Measurements from ENCODE around the gene TAF11L3. TPM values are rescaled to one million over a fixed set of nuclear protein-coding genes. Genes with fewer than 3 reads are reported as not detected.
"Not testable (repeated sequence)": the region's sequence is repeated elsewhere in the genome, so short reads cannot be mapped to it uniquely, and the experiment has no call there.

Gene TAF11L3
- not detected for total RNA-seq
- long read RNA-seq: 0 reads

DNA sequence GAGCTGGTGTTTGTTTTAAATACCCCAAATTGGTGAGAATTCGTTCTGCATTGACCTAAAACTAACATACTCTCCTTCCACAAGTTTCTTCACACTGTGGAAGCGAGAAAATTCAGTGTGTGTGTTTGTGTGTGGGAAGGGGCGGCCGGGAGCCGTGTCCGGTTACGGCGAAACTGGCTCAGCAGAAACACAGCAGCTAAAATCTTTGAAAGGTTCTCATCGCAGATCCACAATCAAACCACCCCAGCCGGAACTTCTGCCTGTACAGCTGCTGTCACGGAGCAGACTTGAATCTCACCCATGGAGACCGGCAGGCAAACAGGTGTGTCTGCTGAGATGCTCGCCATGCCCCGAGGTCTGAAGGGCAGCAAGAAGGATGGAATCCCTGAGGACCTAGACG is at the start of gene TAF11L3:
TSS of gene TAF11L3 (plus strand) at position 301 of the 400 bp plus-strand sequence.
- intact Hi-C loops (cut with DNase I); DNase-seq (ENCODE audit: low spot score): not testable (repeated sequence)

DNA sequence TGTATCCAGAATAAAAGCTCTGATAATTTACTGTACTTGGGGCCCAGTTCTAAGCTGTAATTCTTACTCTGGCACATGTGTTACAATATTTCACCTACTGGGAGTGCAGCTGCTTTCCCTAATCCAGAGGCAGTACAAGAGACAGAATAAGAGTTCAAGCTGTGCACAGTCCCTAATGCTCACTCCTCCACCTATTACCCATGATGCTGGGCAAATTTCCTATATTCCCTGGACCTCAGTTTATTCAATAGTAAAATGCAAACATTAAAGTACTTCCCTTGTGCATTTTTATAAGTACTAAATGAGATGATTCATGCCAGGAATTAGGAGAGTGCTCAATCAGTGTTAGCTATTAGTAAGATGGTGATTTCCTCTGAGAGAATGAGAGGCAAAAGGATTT is 48.1 kb upstream of the TAF11L3 start:
- intact Hi-C loops (cut with DNase I): no loop called here
- no peak for DNase-seq (ENCODE audit: low spot score)

DNA sequence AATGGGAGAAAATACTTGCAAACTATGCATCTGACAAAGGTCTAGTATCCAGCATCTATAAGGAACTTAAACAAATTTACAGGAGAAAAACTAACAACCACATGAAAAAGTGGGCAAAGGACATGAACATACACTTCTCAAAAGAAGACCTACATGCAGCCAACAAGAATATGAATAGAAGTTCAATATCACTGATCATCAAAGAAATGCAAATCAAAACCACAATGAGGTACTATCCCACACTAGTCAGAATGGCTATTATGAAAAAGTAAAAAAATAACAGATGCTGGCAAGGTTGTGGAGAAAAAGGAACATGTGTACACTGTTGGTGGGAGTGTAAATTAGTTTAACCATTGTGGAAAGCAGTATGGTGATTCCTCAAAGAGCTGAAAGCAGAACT is 43.1 kb upstream of the TAF11L3 start:
- DNase-seq (ENCODE audit: low spot score); intact Hi-C loops (cut with DNase I): not testable (repeated sequence)

DNA sequence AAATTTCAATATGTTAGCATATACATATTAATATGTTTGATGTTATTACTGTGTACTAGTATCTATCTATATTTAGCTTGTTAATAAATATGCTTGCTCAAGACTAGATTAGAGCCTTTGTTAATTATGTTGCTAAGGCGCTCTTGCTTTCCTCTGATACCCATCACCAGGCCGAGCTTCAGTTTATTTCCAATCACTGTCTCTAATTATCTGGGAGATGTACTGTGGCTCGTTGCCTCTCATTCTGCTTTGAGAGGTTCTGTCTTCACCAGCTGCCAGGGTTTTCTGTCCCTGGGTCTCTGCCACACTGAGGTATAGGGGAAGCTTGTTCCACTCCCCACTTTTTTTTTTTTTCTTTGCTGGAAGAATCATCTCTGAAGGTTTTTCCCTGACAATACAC is 41.1 kb upstream of the TAF11L3 start:
- intact Hi-C loops (cut with DNase I): no loop called here
- no peak for DNase-seq (ENCODE audit: low spot score)

DNA sequence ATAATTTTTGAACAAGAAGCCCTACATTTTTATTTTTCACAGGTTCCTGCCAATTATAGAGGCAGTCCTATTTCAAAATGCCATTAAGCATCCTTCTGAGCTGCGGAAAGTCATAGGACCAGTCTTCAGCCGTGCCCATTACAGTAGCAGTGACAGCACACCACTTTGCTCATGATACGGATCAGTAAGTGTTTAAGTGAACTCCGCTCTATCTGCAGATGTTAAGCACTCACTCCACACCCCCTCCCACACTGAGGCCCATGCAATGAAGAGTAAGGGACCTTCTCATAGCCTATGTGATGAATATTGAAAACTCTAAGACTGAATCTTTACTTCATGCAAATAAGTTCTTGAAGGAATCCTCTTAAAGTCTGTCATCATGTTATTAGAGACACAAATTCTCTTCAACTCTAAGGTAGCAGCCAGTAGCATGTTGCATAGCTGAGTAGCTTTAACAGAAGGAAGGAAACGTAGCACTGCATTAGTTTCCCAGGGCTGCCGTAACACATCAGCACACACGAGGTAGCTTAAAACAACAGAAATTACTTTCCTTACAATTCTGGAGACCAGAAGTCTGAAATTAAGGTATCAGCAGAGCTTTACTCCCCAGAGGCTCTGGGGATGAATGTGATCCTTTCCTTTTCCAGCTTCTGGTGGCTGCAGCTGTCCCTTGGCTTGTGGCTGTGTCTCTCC is 40.4 kb upstream of the TAF11L3 start:
- intact Hi-C loops (cut with DNase I): no loop called here

DNA sequence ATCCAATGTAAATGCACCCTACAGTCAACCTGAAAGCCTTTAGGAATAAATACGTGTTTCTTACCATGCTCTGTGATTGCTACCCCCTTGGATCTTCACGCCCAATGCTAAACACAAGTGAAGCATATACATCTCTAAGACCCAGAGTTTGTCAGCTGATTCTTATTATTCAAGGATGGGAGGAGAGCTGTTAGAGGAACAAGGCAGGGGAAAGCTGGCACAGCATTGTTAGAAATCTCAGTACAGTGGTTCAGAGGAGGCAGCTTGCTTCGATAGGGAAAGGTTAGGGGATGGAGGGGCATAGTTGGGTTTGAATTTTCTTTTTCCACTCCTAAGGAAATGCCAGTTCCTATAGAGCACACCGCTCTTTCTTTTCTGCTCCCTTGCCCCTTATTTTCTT is 36.8 kb upstream of the TAF11L3 start:
- no peak for DNase-seq (ENCODE audit: low spot score)
- intact Hi-C loops (cut with DNase I): no loop called here

More for the DNA sequence above, 40.4 kb upstream of the TAF11L3 start:
- DNase-seq (ENCODE audit: low spot score): no peak

DNA sequence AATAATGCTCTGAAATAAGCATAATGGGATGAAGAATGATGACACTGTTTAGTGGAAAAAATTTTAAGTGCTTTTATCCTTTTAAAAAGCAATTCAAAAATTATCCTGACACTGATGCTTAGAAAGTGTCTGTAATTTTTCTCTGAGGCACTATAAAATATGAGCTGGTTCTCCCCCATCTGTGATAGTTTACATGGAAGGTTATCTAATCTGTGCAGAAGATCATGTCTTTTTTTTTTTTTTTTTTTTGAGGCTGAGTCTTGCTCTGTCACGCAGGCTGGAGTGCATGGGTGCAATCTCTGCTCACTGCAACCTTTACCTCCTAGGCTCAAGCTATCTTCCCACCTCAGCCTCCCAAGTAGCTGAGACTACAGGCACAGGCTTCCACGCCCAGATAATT is 35.4 kb upstream of the TAF11L3 start:
- DNase-seq (ENCODE audit: low spot score): no peak
- intact Hi-C loops (cut with DNase I): no loop called here

DNA sequence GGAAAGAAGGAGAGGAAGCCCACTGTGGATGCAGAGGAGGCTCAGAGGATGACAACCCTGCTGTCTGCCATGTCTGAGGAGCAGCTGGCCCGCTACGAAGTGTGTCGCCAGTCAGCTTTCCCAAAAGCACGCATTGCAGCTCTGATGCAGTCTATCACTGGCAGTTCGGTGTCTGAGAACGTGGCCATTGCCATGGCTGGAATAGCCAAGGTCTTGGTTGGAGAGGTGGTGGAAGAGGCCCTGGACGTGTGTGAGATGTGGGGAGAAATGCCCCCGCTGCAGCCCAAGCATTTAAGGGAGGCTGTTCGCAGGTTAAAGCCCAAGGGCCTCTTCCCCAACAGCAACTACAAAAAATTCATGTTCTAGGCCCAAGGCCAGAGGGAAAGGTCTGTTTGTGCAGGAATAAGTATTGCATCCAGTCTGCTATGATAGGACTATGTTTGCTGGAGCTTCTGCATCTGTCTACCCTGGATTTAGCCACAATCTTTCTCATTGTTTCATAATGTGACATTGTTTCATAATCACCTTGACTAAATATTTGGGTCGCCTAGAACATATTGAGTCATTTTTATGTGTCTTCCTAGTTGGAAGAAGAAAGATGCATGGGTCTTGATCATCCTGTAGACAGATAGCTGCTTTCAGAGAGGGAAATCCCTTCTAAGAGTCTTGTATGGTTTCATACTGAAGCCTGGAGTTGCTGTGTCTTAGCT is 31.5 kb upstream of the TAF11L3 start:
- DNase-seq (ENCODE audit: low spot score); intact Hi-C loops (cut with DNase I): not testable (repeated sequence)

DNA sequence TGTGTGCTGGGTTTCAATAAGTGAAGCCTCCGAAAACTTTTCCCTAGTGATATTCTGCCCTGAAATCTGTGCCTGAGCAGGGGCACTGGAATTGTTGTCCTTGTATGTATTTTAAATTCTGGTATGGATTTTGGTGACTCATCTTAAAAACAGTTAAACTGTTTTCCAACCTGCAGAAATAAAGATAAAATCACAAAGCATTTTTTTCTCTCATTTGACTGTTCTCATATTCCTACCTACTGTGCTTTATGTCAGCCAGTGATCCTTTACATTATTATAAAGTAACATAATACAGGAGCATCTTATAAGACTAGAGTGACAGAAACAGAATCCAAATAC is 31.0 kb upstream of the TAF11L3 start:
- intact Hi-C loops (cut with DNase I): no loop called here
- no peak for DNase-seq (ENCODE audit: low spot score)

DNA sequence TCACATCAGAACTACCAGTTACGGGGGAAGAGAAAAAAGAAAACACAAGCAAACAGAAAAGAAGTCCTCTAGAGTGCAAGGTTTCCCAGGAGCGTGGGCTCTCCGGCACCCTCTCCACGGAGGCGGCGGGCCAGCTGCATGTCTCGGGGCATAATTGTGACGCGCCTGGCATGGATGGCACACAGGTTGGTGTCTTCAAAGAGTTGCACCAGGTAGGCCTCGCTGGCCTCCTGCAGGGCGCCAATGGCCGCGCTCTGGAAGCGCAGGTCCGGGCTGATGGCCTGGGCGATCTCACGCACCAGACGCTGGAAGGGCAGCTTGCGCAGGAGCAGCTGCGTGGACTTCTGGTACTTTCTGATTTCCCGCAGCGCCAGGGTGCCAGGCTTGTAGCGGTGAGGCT is 26.9 kb upstream of the TAF11L3 start:
- intact Hi-C loops (cut with DNase I); DNase-seq (ENCODE audit: low spot score): not testable (repeated sequence)

DNA sequence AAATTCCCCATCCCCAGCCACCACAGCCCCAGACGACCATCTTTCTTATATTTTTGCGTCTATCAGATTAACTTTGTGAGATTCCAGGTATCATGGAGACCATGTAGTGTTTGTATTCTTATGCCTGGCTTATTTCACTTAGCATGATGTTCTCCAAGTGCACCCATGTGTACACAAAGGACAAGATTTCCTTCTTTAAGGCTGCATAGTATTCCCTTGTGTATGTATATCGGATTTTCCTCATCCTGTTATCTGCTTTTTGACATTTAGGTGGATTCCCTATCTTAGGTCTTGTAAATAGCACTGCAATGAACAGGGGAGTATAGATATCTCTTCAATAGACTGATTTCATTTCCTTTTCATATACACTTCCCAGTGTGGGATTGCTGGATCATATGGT is 25.4 kb upstream of the TAF11L3 start:
- no peak for DNase-seq (ENCODE audit: low spot score)
- intact Hi-C loops (cut with DNase I): no loop called here

DNA sequence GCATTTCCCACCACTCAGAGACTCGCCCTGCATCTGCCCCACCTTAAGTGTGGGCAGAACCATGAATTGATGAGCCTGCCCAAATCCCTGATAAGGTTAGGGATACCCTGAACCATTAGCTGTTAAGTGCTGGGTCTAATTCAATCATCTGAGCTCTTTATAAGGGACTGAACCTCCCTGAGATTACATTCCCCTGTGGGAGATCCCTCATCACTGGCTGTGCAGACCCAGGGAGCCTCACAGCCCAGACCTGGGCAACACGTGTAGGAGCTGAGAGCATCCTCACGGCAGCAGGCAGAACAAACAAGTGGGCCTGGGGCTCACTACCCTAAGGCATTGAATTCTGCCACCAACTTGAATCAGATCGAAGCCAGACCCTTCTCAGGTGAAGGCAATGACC is 20.7 kb upstream of the TAF11L3 start:
- no peak for DNase-seq (ENCODE audit: low spot score)
- intact Hi-C loops (cut with DNase I): no loop called here

DNA sequence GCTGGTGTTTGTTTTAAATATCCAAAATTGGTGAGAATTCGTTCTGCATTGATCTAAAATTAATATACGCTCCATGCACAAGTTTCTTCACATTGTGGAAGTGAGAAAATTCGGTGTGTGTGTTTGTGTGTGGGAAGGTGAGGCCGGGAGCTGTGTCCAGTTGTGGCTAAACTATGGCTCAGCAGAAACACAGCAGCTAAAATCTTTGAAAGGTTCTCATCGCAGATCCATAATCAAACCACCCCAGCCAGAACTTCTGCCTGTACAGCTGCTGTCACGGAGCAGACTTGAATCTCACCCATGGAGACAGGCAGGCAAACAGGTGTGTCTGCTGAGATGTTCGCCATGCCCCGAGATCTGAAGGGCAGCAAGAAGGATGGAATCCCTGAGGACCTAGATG is 20.2 kb upstream of the TAF11L3 start, which contains the start of gene TAF11L2:
TSS of gene TAF11L2 (plus strand) at position 301 of the 400 bp plus-strand sequence.
- intact Hi-C loops (cut with DNase I): not testable (repeated sequence)

DNA sequence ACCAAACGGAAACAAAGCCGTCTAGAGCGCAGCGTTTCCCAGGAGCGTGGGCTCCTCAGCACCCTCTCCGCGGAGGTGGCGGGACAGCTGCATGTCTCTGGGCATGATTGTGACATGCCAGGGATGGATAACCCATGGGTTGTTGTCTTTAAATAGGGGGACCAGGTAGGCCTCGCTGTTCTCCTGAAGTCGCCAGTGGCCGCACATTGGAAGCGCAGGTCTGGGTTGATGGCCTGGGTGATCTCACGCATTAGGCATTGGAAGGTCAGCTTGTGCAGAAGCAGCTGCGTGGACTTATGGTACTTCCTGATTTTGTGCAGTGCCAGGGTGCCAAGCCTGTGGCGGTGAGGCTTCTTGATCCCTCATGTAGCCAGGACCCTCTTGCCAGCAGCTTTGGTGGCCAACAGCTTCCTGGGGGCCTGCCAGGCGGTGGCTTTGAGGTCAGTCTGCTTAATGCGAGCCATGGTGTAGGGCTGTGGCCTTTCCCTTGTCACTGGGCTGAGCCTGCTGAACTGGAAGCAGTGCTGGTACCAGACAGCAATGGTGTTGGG is 6.3 kb upstream of the TAF11L3 start:
- intact Hi-C loops (cut with DNase I): no loop called here
- DNase-seq (ENCODE audit: low spot score): no peak

More for the DNA sequence above, 20.2 kb upstream of the TAF11L3 start, which contains the start of gene TAF11L2:
- DNase-seq (ENCODE audit: low spot score): not testable (repeated sequence)

DNA sequence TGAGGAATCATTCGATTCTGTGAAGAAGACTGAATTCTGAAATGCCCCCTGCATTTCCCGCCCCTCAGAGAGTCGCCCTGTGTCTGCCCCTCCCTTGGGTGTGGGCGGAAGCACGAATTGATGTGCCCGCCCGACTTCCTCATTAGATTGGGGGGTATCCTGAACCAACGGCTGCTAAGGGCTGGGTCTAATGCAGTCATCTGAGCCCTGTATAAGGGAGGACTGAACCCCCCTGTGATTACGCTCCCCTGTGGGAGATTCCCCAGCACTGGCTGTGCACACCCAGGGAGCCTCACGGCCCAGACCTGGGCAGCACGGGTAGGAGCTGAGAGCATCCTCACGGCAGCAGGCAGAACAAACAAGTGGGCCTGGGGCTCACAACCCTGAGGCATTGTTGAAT is 641 bp upstream of the TAF11L3 start:
- intact Hi-C loops (cut with DNase I): not testable (repeated sequence)
- peak; percentile 89 for DNase-seq (ENCODE audit: low spot score)

DNA sequence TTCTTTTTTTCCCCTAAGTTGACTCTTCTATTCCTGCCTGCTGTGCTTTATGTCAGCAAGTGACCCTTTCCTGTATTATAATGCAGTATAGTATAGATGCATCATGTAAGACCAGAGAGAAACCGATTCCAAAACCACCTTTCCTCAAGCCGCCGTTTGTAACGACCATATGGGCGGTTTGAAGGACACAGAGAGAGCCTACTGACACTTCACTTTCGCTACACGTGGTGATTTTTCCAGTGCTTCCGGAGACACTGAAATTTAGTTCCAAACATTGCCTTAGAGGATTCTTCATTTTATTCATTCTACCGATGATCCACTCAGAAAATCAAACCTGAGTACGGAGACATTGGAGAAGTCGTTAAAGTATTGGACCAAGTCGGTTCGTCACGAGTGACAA is 1.3 kb downstream of the TAF11L3 start:
- DNase-seq (ENCODE audit: low spot score); intact Hi-C loops (cut with DNase I): not testable (repeated sequence)

DNA sequence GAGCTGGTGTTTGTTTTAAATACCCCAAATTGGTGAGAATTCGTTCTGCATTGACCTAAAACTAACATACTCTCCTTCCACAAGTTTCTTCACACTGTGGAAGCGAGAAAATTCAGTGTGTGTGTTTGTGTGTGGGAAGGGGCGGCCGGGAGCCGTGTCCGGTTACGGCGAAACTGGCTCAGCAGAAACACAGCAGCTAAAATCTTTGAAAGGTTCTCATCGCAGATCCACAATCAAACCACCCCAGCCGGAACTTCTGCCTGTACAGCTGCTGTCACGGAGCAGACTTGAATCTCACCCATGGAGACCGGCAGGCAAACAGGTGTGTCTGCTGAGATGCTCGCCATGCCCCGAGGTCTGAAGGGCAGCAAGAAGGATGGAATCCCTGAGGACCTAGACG is 3.3 kb downstream of the TAF11L3 start, which contains the start of gene TAF11L4:
TSS of gene TAF11L4 (plus strand) at position 301 of the 400 bp plus-strand sequence.
- intact Hi-C loops (cut with DNase I): not testable (repeated sequence)

DNA sequence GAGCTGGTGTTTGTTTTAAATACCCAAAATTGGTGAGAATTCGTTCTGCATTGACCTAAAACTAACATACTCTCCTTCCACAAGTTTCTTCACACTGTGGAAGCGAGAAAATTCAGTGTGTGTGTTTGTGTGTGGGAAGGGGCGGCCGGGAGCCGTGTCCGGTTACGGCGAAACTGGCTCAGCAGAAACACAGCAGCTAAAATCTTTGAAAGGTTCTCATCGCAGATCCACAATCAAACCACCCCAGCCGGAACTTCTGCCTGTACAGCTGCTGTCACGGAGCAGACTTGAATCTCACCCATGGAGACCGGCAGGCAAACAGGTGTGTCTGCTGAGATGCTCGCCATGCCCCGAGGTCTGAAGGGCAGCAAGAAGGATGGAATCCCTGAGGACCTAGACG is 6.8 kb downstream of the TAF11L3 start, which contains the start of gene TAF11L5:
TSS of gene TAF11L5 (plus strand) at position 301 of the 400 bp plus-strand sequence.
- intact Hi-C loops (cut with DNase I); DNase-seq (ENCODE audit: low spot score): not testable (repeated sequence)

More for the DNA sequence above, 3.3 kb downstream of the TAF11L3 start, which contains the start of gene TAF11L4:
- DNase-seq (ENCODE audit: low spot score): not testable (repeated sequence)

DNA sequence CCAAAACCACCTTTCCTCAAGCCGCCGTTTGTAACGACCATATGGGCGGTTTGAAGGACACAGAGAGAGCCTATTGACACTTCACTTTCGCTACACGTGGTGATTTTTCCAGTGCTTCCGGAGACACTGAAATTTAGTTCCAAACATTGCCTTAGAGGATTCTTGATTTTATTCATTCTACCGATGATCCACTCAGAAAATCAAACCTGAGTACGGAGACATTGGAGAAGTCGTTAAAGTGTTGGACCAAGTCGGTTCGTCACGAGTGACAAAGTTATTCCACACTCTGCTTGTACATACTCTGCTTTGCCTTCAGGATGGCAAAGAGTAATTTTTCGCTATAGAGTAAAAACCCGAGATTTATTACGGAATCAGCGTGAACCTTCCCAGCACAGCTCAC is 8.3 kb downstream of the TAF11L3 start:
- peak; percentile 86 for DNase-seq (ENCODE audit: low spot score)
- intact Hi-C loops (cut with DNase I): not testable (repeated sequence)

DNA sequence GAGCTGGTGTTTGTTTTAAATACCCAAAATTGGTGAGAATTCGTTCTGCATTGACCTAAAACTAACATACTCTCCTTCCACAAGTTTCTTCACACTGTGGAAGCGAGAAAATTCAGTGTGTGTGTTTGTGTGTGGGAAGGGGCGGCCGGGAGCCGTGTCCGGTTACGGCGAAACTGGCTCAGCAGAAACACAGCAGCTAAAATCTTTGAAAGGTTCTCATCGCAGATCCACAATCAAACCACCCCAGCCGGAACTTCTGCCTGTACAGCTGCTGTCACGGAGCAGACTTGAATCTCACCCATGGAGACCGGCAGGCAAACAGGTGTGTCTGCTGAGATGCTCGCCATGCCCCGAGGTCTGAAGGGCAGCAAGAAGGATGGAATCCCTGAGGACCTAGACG is 10.2 kb downstream of the TAF11L3 start, which contains the start of gene TAF11L6:
TSS of gene TAF11L6 (plus strand) at position 301 of the 400 bp plus-strand sequence.
- DNase-seq (ENCODE audit: low spot score); intact Hi-C loops (cut with DNase I): not testable (repeated sequence)

Data from cardiac septum (tissue), 1 donor.